OCI-M2 (cell line): ENCODE measurements around the gene TAF11L2.
"Not testable (repeated sequence)": the region's sequence is repeated elsewhere in the genome, so short reads cannot be mapped to it uniquely, and the experiment has no call there.

Experiments
- DNase-seq: peaks from one replicate; lab custom pipeline; 2025; ENCODE audit not compliant: unreplicated experiment; lab: John Stamatoyannopoulos, UW

The TAF11L2 gene

DNA sequence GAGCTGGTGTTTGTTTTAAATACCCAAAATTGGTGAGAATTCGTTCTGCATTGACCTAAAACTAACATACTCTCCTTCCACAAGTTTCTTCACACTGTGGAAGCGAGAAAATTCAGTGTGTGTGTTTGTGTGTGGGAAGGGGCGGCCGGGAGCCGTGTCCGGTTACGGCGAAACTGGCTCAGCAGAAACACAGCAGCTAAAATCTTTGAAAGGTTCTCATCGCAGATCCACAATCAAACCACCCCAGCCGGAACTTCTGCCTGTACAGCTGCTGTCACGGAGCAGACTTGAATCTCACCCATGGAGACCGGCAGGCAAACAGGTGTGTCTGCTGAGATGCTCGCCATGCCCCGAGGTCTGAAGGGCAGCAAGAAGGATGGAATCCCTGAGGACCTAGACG lies 26.9 kb downstream of the TAF11L2 start, which contains the start of gene TAF11L5:
TSS of gene TAF11L5 (plus strand) at position 301 of the 400 bp plus-strand sequence.
- DNase-seq = not testable (repeated sequence)

DNA sequence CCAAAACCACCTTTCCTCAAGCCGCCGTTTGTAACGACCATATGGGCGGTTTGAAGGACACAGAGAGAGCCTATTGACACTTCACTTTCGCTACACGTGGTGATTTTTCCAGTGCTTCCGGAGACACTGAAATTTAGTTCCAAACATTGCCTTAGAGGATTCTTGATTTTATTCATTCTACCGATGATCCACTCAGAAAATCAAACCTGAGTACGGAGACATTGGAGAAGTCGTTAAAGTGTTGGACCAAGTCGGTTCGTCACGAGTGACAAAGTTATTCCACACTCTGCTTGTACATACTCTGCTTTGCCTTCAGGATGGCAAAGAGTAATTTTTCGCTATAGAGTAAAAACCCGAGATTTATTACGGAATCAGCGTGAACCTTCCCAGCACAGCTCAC lies 28.5 kb downstream of the TAF11L2 start:
- DNase-seq = not testable (repeated sequence)

DNA sequence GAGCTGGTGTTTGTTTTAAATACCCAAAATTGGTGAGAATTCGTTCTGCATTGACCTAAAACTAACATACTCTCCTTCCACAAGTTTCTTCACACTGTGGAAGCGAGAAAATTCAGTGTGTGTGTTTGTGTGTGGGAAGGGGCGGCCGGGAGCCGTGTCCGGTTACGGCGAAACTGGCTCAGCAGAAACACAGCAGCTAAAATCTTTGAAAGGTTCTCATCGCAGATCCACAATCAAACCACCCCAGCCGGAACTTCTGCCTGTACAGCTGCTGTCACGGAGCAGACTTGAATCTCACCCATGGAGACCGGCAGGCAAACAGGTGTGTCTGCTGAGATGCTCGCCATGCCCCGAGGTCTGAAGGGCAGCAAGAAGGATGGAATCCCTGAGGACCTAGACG lies 30.3 kb downstream of the TAF11L2 start, which contains the start of gene TAF11L6:
TSS of gene TAF11L6 (plus strand) at position 301 of the 400 bp plus-strand sequence.
- DNase-seq = not testable (repeated sequence)
